Caki2 (cell line): ENCODE measurements around the gene PASK. TPM values are rescaled to one million over a fixed set of nuclear protein-coding genes. Genes with fewer than 3 reads are reported as not detected.
A peak's percentile ranks its signal among the peaks of the same experiment; 100 is the strongest.
"Not testable (repeated sequence)": the region's sequence is repeated elsewhere in the genome, so short reads cannot be mapped to it uniquely, and the experiment has no call there.

Experiments
- DNase-seq: peaks from one replicate; pipeline ENCODE4 v3.0.0-alpha.2; 2015; ENCODE audit warnings: low read depth
- in situ Hi-C: cut with HindIII; loops from 2 replicates; pipeline ENCODE4 v1.10.0; 2016; ENCODE audit warnings: low sequenced_read_pairs, low pct_unique_long_range_greater_than_20kb, mixed read lengths
- total RNA-seq: library from RNA; depleted of rRNA; stranded (reverse); fragments of >200 nt; shearing (Covaris generic); gene quantifications from 2 replicates; pipeline ENCODE4 v1.2.3, GENCODE V29; 2014; ENCODE audit warnings: low replicate concordance; rRNA removed

PASK gene
- total RNA-seq = 6.9 and 12.3 TPM in 2 replicates

DNA sequence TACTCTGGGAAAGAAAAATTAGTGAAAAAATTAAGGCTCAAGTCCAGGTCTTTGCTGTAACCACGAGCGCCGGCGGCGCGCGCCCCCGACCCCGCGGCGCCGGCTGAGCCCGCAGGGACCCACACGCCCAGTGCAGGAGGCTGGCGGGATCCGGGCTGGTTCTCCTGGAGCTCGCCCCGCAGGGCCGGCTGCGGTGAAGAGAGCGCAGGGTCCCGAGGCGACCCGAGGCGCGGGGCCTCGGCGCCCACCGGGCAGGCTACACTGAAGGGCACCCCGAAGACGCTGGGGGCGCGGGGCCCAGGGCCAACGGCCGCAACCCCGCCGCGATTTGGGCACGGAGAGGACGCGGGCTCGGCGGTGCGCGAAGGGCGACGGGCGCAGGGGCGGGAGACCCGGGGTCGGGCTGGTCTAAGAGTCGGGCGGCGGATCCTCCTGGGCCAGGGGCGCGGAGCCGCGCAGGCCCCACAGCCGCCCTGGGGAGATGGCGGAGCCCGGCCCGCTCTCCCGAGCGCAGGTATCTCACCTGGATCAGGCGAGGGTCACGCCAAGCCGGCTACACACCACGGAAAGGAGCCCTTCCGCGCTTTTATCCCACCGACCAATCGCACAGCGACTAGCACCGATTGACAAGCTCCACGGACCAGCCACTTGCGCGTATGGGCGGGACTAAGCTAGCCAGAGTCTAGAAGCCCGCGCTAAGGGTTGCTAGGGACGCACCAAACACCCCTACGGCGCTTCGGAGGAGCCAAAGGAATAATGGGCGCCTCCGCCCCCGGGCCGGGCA, at the start of gene PASK:
TSS of gene PASK (minus strand) at position 582 of the 784 bp plus-strand sequence. CDS start 6,440 bp downstream, outside the sequence.
- DNase-seq = peak; percentile 77
- in situ Hi-C loops = no loop called here

GRCh38 chr2:241198381-241199279, 49.4 kb upstream of the PASK start:
- no peak for DNase-seq
- in situ Hi-C loops = no loop called here

- in situ Hi-C loops = no loop called here
These were observed 48.7 kb upstream of the PASK start for GRCh38 chr2:241197947-241198346.

GRCh38 chr2:241197246-241197645, 48.0 kb upstream of the PASK start:
- DNase-seq, in situ Hi-C loops: not testable (repeated sequence)

More at GRCh38 chr2:241197947-241198346, 48.7 kb upstream of the PASK start:
- no peak for DNase-seq

DNA sequence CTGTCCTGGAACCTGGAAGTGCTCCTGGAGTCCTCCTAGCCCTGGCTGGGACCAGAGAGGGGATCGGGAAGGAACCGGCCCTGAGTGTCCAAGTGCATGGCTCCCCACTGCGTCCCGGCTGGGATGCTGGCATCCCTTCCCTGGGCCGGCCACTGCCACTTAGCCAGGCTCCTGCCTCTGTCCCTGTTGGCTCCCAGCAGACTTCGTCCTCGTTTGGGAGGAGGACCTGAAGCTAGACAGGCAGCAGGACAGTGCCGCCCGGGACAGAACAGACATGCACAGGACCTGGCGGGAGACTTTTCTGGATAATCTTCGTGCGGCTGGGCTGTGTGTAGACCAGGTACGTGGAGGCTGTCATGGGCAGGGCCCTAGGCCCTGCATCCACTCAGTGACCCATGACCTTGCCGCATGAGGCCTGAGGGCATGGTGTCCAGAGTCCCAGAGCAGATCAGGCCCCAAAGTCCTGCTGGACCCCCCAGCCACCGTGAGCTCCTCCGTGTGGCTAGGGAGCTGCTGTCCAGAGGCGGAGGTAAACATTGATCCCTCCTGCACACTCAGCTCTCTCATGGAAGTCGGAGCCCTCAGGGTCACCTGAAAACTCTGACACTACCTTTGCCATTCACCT, 46.3 kb upstream of the PASK start:
- in situ Hi-C loops = no loop called here
- DNase-seq = no peak

GRCh38 chr2:241194811-241195210, 45.5 kb upstream of the PASK start:
- in situ Hi-C loops = no loop called here
- no peak for DNase-seq

- in situ Hi-C loops = no loop called here
These were observed 44.0 kb upstream of the PASK start for GRCh38 chr2:241193271-241193670.

DNA sequence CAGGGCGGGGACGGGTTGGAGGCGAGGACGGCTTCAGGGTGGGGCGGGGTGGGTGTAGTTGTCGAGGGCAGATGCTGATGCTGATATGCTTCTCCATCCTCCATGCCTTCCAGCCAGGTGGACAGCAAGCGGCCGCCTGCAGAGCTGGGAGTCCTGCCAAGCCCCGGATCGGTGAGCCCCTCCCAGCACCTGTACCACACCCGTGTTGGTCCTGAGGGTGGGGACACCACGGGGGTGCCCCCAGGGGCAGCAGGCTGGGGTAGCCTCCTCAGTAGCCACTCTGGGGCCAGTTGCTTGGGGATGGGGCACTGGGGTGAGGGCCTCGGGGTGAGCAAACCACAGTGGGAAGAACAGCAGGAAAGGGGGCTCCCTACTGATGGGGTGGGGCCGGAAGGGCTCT, 41.8 kb upstream of the PASK start:
- in situ Hi-C loops = no loop called here
- no peak for DNase-seq

More at GRCh38 chr2:241193271-241193670, 44.0 kb upstream of the PASK start:
- DNase-seq = no peak

- DNase-seq = no peak
These were observed 41.2 kb upstream of the PASK start for GRCh38 chr2:241190291-241190981.

DNA sequence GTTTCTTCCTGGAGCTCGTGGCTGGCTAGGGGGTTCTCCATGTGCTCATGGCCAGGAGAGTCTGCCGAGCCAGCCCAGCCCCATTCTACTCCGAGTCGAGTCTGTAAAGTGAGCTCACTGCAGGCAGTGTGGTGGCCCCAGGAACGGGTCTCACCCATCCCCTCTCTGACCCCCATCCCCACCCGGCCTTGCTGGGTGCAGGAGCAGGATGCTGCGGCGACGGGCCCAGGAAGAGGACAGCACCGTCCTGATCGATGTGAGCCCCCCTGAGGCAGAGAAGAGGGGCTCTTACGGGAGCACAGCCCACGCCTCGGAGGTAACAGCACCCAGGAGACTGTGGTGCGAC, 40.6 kb upstream of the PASK start:
- in situ Hi-C loops = no loop called here
- DNase-seq = no peak

More at GRCh38 chr2:241190291-241190981, 41.2 kb upstream of the PASK start:
- in situ Hi-C loops = no loop called here

GRCh38 chr2:241189093-241189855, 40.0 kb upstream of the PASK start:
- in situ Hi-C loops = no loop called here

DNA sequence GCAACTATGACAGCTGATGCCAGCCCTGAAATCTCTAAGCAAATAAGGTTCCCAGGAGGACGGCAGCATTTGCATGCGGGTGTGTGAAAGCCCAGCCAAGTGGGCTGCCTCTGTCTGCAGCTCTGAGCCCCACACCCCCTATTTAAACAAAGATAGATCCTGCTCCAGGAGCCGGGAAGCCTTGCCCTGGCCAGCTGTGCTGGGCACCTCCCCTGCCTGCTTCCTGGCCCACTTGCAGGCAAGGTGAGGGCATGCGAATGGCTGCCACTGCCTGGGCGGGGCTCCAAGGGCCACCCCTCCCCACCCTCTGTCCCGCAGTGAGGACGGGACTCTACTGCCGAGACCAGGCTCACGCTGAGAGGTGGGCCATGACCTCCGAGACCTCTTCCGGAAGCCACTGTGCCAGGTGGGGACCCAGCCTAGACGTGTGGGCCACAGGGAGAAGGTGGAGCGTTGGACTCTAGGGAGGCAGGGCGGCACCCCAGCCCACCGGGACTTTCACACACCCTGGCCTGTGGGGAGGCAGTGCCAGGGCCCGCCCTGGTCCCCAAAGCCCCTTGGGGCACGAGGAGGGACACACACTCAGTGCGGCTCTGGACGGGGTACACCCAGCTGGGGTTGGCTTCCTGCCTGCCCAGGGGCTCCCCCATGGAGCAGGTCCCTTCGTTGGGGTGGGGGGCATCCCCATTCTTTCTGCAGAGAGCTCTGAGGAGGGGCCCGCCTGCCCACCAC, 39.3 kb upstream of the PASK start, which contains the start of gene ANO7:
TSS of gene ANO7 (plus strand) at position 317 of the 732 bp plus-strand sequence. CDS start 1,387 bp downstream, outside the sequence.
- DNase-seq = no peak
- in situ Hi-C loops = no loop called here

More at GRCh38 chr2:241189093-241189855, 40.0 kb upstream of the PASK start:
- no peak for DNase-seq

GRCh38 chr2:241187918-241188234, 38.6 kb upstream of the PASK start:
- no peak for DNase-seq
- in situ Hi-C loops = no loop called here

DNA sequence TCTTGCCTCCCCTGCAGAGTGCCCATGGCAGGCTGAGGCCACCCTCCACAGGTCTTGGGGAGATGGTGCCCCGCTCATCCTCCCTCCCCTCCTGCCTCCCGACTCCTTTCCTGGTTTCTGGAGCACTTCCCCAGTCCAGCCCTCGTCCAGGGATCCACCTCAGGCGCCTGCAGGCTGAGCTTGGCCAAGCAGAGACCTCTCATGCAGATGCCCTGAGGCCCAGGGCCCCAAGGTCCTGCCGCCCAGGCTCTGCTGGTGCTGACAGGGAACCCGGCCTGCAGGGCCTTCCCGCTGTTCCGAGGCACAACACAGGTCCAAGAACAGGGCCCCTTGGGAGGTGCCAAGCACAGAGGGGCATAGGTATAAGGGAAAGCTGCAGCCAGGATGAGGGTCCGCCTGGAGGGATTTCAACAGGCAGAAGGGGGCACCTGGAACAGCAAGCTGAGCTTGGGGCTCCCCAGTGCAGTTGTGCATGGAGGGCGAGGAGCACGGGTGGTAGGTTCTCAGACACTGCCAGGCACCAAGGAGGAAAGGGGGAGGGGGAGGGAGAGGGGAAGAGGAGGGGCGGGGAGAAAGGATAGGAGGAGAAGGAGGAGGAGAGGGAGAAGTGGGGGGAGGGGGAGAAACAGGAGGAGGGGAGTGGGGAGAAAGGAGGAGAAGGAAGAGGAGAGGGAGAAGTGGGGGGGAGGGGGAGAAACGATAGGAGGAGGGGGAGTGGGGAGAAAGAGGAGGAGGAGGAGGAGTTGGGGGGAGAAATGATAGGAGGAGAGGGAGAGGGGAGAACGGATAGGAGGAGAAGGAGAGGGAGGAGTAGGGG, 38.0 kb upstream of the PASK start:
- in situ Hi-C loops = no loop called here
- DNase-seq = no peak

GRCh38 chr2:241185961-241186360, 36.7 kb upstream of the PASK start:
- DNase-seq = no peak
- in situ Hi-C loops = no loop called here

GRCh38 chr2:241184901-241185300, 35.6 kb upstream of the PASK start:
- no peak for DNase-seq
- in situ Hi-C loops = no loop called here
